ENCODE results near the gene VEGFC.

DNA sequence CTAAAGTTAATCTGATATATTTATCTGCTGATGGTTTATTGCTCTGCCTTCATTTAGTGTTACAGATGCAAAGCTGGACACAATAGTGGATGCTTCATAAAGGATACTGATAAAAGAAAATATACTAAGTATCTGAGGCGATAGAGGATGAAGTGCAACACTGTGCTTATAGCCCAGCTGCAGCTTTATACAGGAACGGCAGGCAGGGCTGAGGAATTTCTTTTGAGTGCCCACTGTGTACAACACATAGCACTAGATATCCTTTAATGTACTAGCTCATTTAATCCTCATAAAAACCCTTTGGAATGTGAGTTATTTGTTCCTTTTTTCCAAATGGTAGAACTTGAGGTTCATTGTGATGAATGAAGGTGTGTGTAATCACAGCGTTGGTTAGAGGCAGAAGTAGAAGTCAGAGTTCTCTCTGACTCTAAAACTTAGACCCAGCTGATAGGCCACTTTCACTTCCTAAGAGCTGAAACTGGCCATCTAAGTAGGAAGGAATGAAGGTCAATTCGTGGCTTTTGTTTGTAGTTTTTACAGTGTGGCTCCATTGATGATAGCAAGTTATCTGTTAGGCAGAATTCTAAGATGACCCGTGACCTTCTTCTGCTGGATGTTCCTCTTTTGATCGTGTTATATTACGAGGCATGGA lies 138.0 kb downstream of the VEGFC start:
- TF ChIP-seq, protein P1, sequence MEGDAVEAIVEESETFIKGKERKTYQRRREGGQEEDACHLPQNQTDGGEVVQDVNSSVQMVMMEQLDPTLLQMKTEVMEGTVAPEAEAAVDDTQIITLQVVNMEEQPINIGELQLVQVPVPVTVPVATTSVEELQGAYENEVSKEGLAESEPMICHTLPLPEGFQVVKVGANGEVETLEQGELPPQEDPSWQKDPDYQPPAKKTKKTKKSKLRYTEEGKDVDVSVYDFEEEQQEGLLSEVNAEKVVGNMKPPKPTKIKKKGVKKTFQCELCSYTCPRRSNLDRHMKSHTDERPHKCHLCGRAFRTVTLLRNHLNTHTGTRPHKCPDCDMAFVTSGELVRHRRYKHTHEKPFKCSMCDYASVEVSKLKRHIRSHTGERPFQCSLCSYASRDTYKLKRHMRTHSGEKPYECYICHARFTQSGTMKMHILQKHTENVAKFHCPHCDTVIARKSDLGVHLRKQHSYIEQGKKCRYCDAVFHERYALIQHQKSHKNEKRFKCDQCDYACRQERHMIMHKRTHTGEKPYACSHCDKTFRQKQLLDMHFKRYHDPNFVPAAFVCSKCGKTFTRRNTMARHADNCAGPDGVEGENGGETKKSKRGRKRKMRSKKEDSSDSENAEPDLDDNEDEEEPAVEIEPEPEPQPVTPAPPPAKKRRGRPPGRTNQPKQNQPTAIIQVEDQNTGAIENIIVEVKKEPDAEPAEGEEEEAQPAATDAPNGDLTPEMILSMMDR (IDR thresholded peaks at IDR 0.05; ENCODE audit: low read length), result no peak
- TF ChIP-seq EZH2 (IDR thresholded peaks at IDR 0.05; ENCODE audit: borderline replicate concordance, low read length), result no peak

Data from OCI-LY1 (cell line).